Sigmoid colon (tissue), 4 donors: ENCODE data around the gene RYR3.

Experiments used
- CTCF ChIP-seq, 4 experiments: fragments of 450-650 bp in 3 of 4; fragments of 200-600 bp in 1 of 4; IDR thresholded peaks; one replicate each; pipeline ENCODE4 v1.5.1; 2016 to 2019; ENCODE audit warnings: antibody characterized with exemption in 4 of 4, mild to moderate bottlenecking in 3 of 4, moderate library complexity in 2 of 4
- EP300 ChIP-seq, 4 donors: sonication (generic); formaldehyde crosslinking; IDR thresholded peaks; one replicate each; pipeline ENCODE4 v1.6.1; 2017; ENCODE audit warnings: antibody characterized with exemption in 4 of 4
- POLR2AphosphoS5 ChIP-seq, 4 donors: sonication (generic); formaldehyde crosslinking; IDR thresholded peaks; one replicate each; pipeline ENCODE4 v1.6.1; 2017; ENCODE audit warnings: antibody characterized with exemption in 4 of 4

DNA sequence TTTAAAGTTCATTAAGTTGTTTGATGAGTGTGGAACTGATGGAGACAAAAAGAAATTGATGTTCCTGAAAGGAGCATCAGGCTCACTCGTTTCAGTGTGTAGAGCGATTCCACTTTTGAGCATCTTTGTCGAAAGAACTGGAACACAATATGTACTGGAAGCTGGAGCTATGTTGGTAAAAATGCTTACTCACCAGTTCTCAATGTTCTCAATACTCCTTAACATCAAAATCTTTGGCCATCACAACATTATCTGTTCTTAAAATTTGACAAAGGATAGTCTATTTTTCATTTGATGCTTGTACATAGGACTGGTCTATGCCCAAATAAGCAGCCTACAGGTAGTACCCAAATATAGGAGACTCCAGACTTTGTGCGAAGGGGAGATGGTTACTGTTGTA lies 18.7 kb downstream of the RYR3 start:
- no peak for TF ChIP-seq EP300 (IDR thresholded peaks at IDR 0.05)
- TF ChIP-seq CTCF (IDR thresholded peaks at IDR 0.05), result no peak
- TF ChIP-seq POLR2AphosphoS5 (IDR thresholded peaks at IDR 0.05), result no peak
